Uterus (tissue), 2 donors: ENCODE results near the gene KMT2D.

ENCODE experiments used
- CTCF ChIP-seq, 4 experiments: fragments of 200-600 bp in 2 of 4; fragments of 450-650 bp in 2 of 4; sonication (generic) in 2 of 4; IDR thresholded peaks; one replicate each; pipeline ENCODE4 v1.5.1; 2016 to 2019; ENCODE audit warnings: antibody characterized with exemption in 4 of 4, mild to moderate bottlenecking in 2 of 4, moderate library complexity in 1 of 4
- POLR2A ChIP-seq, 2 donors: fragments of 450-650 bp; IDR thresholded peaks; one replicate each; pipeline ENCODE4 v1.6.1; 2016; ENCODE audit warnings: antibody characterized with exemption in 2 of 2, mild to moderate bottlenecking in 1 of 2, moderate library complexity in 1 of 2

- no peak for TF ChIP-seq CTCF (IDR thresholded peaks at IDR 0.05)
- TF ChIP-seq POLR2A (IDR thresholded peaks at IDR 0.05), result no peak
These were observed 33.8 kb upstream of the KMT2D start, which contains the start of gene DHH for GRCh38 chr12:49094160-49094974.
